Measurements from ENCODE around the gene GTF2IRD1.
"Not testable (repeated sequence)": the region's sequence is repeated elsewhere in the genome, so short reads cannot be mapped to it uniquely, and the experiment has no call there.

GTF2IRD1 gene

DNA sequence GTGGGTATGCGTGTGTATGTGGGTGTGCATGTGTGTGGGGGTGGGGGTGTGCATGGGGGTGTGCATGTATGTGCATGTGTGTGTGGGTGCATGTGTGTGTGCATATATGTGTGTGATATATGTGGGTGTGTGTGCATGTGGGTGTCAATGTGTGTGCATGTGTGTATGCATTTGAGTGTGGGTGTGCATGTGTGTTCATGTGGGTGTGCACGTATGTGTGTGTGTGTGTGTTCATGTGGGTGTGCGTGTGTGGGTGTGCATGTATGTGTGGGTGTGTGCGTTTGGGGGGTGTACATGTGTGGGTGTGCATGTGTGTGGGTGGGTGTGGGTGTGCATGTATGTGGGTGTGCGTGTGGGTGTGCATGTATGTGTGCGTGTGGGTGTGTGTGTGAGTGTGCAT, 42.6 kb downstream of the GTF2IRD1 start:
- DNase-seq (ENCODE audit: insufficient read length, low spot score) (no peak), FAIRE-seq (no peak)
- TF ChIP-seq, protein P1, sequence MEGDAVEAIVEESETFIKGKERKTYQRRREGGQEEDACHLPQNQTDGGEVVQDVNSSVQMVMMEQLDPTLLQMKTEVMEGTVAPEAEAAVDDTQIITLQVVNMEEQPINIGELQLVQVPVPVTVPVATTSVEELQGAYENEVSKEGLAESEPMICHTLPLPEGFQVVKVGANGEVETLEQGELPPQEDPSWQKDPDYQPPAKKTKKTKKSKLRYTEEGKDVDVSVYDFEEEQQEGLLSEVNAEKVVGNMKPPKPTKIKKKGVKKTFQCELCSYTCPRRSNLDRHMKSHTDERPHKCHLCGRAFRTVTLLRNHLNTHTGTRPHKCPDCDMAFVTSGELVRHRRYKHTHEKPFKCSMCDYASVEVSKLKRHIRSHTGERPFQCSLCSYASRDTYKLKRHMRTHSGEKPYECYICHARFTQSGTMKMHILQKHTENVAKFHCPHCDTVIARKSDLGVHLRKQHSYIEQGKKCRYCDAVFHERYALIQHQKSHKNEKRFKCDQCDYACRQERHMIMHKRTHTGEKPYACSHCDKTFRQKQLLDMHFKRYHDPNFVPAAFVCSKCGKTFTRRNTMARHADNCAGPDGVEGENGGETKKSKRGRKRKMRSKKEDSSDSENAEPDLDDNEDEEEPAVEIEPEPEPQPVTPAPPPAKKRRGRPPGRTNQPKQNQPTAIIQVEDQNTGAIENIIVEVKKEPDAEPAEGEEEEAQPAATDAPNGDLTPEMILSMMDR (IDR thresholded peaks at IDR 0.05; ENCODE audit: insufficient read depth, missing control alignments): no peak

DNA sequence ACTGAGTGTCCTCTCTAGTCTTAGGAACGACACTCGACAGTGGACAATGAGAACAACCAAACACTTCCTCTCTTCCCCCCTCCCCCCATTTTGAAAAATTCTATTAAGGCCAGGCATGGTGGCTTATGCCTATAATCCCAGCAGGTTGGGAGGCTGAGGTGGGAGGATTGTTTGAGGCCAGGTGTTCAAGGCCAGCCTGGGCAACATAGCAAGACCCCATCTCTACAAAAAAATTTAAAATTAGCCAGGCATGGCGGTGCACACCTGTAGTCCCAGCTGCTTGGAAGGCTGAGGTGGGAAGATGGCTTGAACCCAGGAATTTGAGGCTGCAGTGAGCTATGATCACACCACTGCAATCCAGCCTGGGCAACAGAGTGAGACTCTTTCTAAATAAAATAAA, 43.1 kb downstream of the GTF2IRD1 start:
- not testable (repeated sequence) for DNase-seq (ENCODE audit: insufficient read length, low spot score); FAIRE-seq

DNA sequence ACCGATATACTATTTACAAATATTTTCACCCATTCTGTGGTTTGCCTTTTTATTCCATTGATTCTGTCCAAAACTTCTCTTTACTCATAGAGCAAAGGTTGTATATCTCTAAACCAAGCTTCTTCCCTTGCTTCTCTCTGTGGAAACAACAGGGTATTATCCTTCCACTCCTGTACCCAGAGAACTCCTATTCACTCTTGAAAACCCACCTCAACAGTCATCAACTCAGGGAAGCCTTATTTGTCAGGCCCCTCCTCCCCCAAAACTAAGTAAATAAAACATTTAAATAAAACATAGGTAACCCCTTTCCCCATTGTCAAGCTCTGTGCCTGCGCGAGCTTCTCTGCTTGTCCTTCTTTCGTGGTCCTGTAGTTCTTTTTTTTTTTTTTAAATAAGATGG, 44.6 kb downstream of the GTF2IRD1 start:
- FAIRE-seq (no peak), DNase-seq (ENCODE audit: insufficient read length, low spot score) (no peak)
- TF ChIP-seq, protein P1 (IDR thresholded peaks at IDR 0.05; ENCODE audit: insufficient read depth, missing control alignments): no peak

DNA sequence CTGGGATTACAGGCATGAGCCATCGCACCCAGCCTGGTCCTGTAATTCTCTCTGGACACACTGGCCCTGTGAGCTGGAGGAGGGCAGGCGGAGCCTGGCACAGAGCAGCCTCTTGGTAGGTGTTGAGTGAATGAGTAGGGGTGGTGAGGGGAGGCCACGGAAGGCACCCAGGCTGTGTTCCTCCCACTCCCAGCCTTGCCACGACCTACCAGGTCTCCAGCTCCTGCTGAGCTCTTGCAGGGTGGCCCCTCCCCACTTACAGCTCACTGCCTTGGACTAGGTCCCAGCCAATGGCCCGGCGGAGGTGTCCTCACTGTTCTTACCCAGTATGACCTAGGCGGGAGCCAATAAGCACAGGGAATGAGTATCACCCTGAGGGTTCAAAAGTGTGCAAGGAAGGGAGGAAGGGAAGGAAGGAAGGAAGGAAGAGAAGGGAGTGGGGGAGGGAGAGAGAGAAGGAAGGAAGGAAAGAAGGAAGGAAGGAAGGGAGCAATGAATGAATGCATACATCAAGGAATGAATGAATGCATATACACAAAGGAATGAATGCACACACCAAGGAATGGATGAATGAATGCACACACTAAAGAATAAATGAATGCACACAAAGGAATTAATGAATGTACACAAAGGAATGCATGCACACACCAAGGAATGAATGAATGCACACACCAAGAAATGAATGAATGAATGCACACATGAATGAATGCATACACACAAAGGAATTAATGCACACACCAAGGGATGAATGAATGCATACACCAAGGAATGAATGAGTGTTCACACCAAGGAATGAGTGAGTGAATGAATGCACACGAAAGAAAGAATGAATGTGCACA, 45.5 kb downstream of the GTF2IRD1 start:
- TF ChIP-seq, protein P1 (IDR thresholded peaks at IDR 0.05; ENCODE audit: insufficient read depth, missing control alignments): no peak
- FAIRE-seq (no peak), DNase-seq (ENCODE audit: insufficient read length, low spot score) (no peak)

DNA sequence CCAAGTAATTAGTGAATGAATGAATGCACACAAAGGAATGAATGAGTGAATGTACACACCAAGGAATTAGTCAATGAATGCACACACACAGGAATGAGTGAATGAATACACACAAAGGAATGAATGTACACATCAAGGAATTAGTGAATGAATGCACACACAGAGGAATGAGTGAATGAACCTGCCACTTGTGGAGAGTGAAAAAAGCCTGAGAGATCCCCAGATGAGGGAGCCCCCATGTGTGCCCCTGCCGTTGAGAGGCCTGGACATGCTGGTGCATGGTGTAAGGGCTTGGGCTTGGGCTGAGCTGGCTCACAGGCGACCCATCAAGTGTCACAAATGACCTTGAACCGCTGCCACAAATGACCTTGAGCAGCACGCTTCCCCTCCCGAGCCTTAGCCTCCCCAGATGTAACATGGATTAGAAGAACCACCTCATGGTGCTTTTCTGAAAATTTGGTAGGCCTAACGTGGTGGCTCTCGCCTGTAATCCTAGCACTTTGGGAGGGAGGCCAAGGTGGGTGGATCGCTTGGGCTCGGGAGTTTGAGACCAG, 46.2 kb downstream of the GTF2IRD1 start:
- FAIRE-seq: no peak
- no peak for DNase-seq (ENCODE audit: insufficient read length, low spot score)
- TF ChIP-seq, protein P1 (IDR thresholded peaks at IDR 0.05; ENCODE audit: insufficient read depth, missing control alignments): no peak

DNA sequence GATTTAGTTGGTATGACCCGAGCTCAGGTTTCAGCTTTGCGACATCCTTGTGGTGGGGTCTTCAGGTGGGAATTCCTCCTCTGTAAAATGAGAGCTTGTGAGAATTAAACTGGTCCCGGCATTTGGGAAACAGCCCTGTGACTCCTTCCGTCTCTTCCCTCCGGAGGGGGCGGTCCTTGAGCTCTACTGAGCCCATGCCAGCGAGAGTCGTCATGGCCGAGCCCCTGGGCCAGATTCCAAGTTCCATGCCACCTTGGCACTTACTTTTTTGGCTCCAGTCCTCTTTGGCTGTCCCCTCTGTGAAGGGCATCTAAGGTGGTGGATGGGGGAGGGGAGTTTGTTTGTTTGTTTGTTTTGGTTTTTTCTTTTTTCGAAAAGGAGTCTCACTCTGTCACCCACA, 47.6 kb downstream of the GTF2IRD1 start:
- TF ChIP-seq, protein P1 (IDR thresholded peaks at IDR 0.05; ENCODE audit: insufficient read depth, missing control alignments): no peak
- FAIRE-seq (no peak), DNase-seq (ENCODE audit: insufficient read length, low spot score) (no peak)

DNA sequence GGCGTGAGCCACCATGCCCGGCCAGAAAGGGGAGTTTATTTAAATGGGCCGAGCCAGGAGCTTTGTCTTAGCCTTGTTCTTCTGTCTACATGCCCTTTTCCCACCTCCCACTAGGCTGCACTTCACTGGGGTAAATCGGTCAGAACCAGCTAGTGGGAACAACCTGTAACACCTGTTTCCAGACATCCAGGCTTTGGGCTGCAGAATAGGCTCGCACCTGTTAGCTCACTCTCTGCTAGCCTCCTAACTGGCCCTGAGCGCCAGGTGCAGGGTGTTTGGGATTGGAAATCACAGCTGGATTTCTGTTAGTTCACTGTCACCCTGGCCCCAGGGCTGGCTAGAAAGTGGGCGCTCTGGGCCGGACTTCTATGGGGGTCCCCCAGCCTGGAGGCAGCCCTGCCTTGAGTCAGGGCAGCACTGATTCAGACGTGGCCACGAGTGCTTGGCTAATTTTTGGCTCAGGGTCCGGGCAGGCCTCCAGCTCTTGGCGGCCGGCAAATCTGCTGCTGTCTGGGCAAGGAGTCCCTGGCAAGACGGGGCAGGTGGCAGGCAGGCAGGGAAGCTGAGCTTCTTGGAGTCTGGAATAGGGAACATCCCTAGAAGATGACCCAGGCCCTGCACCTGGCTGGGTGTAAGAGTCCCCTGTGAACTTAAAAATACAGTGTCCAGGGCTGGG, 48.6 kb downstream of the GTF2IRD1 start:
- no peak for FAIRE-seq
- TF ChIP-seq, protein P1 (IDR thresholded peaks at IDR 0.05; ENCODE audit: insufficient read depth, missing control alignments): no peak
- DNase-seq (ENCODE audit: insufficient read length, low spot score): no peak
